PC-3 (cell line): Measurements from ENCODE around the gene PATE3. TPM values are rescaled to one million over a fixed set of nuclear protein-coding genes. Genes with fewer than 3 reads are reported as not detected.

Source experiments
- ATAC-seq: fragments of 200-7000 bp; cut with Tn5 transposase; 2 replicates; pipeline ENCODE4 v1.9.1; 2020; ENCODE audit warnings: mild to moderate bottlenecking, moderate library complexity
- BruUV-seq: library from RNA; stranded (reverse); fragments of 400-500 nt; replicated peaks from 2 replicates; lab custom pipeline; 2021; lab: Mats Ljungman, UMichigan
- CTCF ChIA-PET: fragments of 300-600 bp; sonication (Branson Sonifier 250); formaldehyde crosslinking; loops from one replicate; lab custom pipeline; 2022; ENCODE audit warnings: antibody characterized with exemption; lab: Charles Lee
- POLR2A ChIA-PET: fragments of 300-600 bp; sonication (Branson Sonifier 250); formaldehyde crosslinking; loops from one replicate; lab custom pipeline; 2022; ENCODE audit warnings: antibody characterized with exemption; ENCODE audit not compliant: unreplicated experiment; lab: Charles Lee
- DNase-seq: peaks from one replicate; pipeline ENCODE4 v3.0.0-alpha.2; 2015
- H2AFZ ChIP-seq: fragments of 300-600 bp; sonication (generic); 2 replicates; pipeline ENCODE4 v1.6.0; 2016; ENCODE audit warnings: antibody characterized with exemption, low read length
- H3F3A ChIP-seq: fragments of 300-600 bp; sonication (generic); one replicate; pipeline ENCODE4 v1.6.0; 2017; ENCODE audit warnings: antibody characterized with exemption, low read length, control low read depth, mild to moderate bottlenecking; ENCODE audit not compliant: unreplicated experiment
- H3K27ac ChIP-seq: fragments of 300-600 bp; sonication (generic); 2 replicates; pipeline ENCODE4 v1.5.1; 2016; ENCODE audit warnings: mild to moderate bottlenecking, low read length
- H3K27me3 ChIP-seq: fragments of 300-600 bp; sonication (generic); 2 replicates; pipeline ENCODE4 v1.6.1; 2016; ENCODE audit warnings: low read length, mixed read lengths
- H3K36me3 ChIP-seq: fragments of 300-600 bp; sonication (generic); 2 replicates; pipeline ENCODE4 v1.6.1; 2016; ENCODE audit warnings: low read depth, mixed run types, low read length, mixed read lengths
- H3K4me1 ChIP-seq: fragments of 300-600 bp; sonication (generic); 2 replicates; pipeline ENCODE4 v1.5.1; 2016; ENCODE audit warnings: low read length; ENCODE audit not compliant: insufficient read depth
- H3K4me2 ChIP-seq: fragments of 300-600 bp; sonication (generic); 2 replicates; pipeline ENCODE4 v1.6.0; 2016; ENCODE audit warnings: low read length
- H3K4me3 ChIP-seq: fragments of 300-600 bp; sonication (generic); 2 replicates; pipeline ENCODE4 v1.5.1; 2016; ENCODE audit warnings: mild to moderate bottlenecking, low read length, mixed read lengths
- H3K79me2 ChIP-seq: fragments of 300-600 bp; sonication (generic); 2 replicates; pipeline ENCODE4 v1.6.1; 2017; ENCODE audit warnings: low read length, mixed read lengths
- H3K9ac ChIP-seq: fragments of 300-600 bp; sonication (generic); 2 replicates; pipeline ENCODE4 v1.6.0; 2016; ENCODE audit warnings: mild to moderate bottlenecking, low read length
- H3K9me2 ChIP-seq: fragments of 300-600 bp; sonication (generic); replicated peaks from 2 replicates; pipeline ENCODE4 v1.6.1; 2016; ENCODE audit warnings: mixed run types, low read length, mixed read lengths
- H3K9me3 ChIP-seq: fragments of 300-600 bp; sonication (generic); 2 replicates; pipeline ENCODE4 v1.6.1; 2016; ENCODE audit warnings: low read length, mixed read lengths
- H4K20me1 ChIP-seq: fragments of 300-600 bp; sonication (generic); 2 replicates; pipeline ENCODE4 v1.6.1; 2016; ENCODE audit warnings: low read length, mixed read lengths
- EZH2 ChIP-seq: fragments of 300-600 bp; sonication (generic); IDR thresholded peaks from one replicate; pipeline ENCODE4 v1.6.1; 2017; ENCODE audit warnings: antibody characterized with exemption, mild to moderate bottlenecking, low read length; ENCODE audit not compliant: unreplicated experiment
- EZH2phosphoT487 ChIP-seq: fragments of 300-600 bp; sonication (generic); IDR thresholded peaks from 2 replicates; pipeline ENCODE4 v1.6.1; 2018; ENCODE audit warnings: mild to moderate bottlenecking, antibody characterized with exemption, low read length, borderline replicate concordance
- intact Hi-C: fragments of 100-400 bp; cut with micrococcal nuclease; formaldehyde crosslinking; loops from 2 replicates; pipeline ENCODE4 v1.9.0; 2023
- total RNA-seq: library from RNA; depleted of rRNA; stranded (reverse); fragments of >200 nt; gene quantifications from 2 replicates; pipeline ENCODE4 v1.2.3, GENCODE V29; 2014
- TF ChIP-seq, protein P1 (sequence below): fragments of 300-600 bp; sonication (generic); conservative IDR thresholded peaks from 2 replicates; pipeline ENCODE4 v1.5.1; 2017; ENCODE audit warnings: antibody characterized with exemption, low read depth, mild to moderate bottlenecking, low read length

PATE3 gene
- total RNA-seq, 1 experiment from 2014 or later = not detected

DNA sequence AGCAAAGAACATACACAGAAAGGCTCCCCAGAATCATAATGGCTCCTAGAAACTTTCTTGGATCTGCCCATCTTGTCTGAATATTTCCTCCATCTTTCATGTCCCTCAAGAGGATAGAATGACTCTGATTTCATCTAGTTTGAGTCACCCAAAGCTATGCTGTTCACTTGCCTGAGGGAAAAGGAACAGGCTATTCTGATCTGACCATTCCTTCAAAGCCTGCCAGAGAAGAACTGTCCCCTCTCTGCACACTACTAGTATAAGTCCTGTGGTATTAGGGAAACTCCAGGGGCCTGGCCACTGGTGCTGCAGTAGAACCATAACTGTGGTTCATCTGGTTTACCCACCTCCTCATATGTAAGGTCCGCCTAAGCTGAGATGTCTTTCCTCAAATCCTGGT lies 44.2 kb upstream of the PATE3 start:
- Histone ChIP-seq H3K27ac (no peak overlapping the region), H3K4me1 (no peaks in the 10 kb centered on the region), H3F3A (no peaks in the 10 kb centered on the region), H3K79me2 (no peaks in the 10 kb centered on the region), H2AFZ (no peak overlapping the region), H3K36me3 (no peaks in the 10 kb centered on the region), H3K4me2 (no peak overlapping the region), H3K9me2 (no peaks in the 10 kb centered on the region), H3K9ac (no peak overlapping the region), H3K9me3 (no peaks in the 10 kb centered on the region), H3K4me3 (no peak overlapping the region), H3K27me3 (peaks cover 45% of the 10 kb centered on the region), H4K20me1 (no peaks in the 10 kb centered on the region)
- ChIA-PET CTCF (no interaction called here), POLR2A (no interaction called here)
- ATAC-seq (no peak), DNase-seq (no peak)
- TF ChIP-seq, protein P1, sequence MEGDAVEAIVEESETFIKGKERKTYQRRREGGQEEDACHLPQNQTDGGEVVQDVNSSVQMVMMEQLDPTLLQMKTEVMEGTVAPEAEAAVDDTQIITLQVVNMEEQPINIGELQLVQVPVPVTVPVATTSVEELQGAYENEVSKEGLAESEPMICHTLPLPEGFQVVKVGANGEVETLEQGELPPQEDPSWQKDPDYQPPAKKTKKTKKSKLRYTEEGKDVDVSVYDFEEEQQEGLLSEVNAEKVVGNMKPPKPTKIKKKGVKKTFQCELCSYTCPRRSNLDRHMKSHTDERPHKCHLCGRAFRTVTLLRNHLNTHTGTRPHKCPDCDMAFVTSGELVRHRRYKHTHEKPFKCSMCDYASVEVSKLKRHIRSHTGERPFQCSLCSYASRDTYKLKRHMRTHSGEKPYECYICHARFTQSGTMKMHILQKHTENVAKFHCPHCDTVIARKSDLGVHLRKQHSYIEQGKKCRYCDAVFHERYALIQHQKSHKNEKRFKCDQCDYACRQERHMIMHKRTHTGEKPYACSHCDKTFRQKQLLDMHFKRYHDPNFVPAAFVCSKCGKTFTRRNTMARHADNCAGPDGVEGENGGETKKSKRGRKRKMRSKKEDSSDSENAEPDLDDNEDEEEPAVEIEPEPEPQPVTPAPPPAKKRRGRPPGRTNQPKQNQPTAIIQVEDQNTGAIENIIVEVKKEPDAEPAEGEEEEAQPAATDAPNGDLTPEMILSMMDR = no peak
- TF ChIP-seq EZH2phosphoT487 (no peak), EZH2 (no peak)
- intact Hi-C loops = no loop called here
- BruUV-seq = no TSS peak

DNA sequence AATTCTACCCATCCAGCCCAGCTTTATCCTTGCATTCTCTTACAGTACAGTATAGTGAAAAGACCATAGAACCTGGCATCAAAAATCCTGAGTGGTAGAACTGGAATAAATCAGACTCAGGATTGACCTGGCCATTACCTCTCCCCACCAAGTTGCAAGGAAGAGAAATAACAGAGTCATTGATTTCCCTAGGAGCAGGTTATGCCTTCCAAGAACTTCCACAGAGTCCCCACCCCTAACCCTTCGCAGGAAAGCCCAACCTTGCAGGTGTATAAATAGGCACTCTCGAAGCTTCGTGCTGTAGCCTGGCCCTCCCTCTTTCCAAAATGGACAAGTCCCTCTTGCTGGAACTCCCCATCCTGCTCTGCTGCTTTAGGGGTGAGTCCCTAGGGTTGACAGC lies 41.9 kb upstream of the PATE3 start, which contains the start of gene PATE1:
TSS of gene PATE1 (plus strand) at position 301 of the 400 bp plus-strand sequence. CDS start at position 327, 26 bp downstream.
- Histone ChIP-seq H3K4me3 (no peak within 1 kb of the TSS), H3K27me3 (peaks cover 49% of the 10 kb centered on the region), H3K4me2 (no peak within 1 kb of the TSS), H3K9ac (no peak within 1 kb of the TSS), H3K36me3 (no peaks in the 10 kb centered on the region), H2AFZ (no peak within 1 kb of the TSS), H3K9me3 (no peaks in the 10 kb centered on the region), H4K20me1 (no peaks in the 10 kb centered on the region), H3F3A (no peaks in the 10 kb centered on the region), H3K4me1 (no peaks in the 10 kb centered on the region), H3K79me2 (no peaks in the 10 kb centered on the region), H3K9me2 (no peaks in the 10 kb centered on the region), H3K27ac (no peak within 1 kb of the TSS)
- ChIA-PET CTCF (no interaction called here), POLR2A (no interaction called here)
- ATAC-seq (no peak), DNase-seq (no peak)
- TF ChIP-seq, protein P1 = no peak
- no peak for TF ChIP-seq EZH2
- no peak for TF ChIP-seq EZH2phosphoT487
- intact Hi-C loops = no loop called here
- no TSS peak for BruUV-seq

DNA sequence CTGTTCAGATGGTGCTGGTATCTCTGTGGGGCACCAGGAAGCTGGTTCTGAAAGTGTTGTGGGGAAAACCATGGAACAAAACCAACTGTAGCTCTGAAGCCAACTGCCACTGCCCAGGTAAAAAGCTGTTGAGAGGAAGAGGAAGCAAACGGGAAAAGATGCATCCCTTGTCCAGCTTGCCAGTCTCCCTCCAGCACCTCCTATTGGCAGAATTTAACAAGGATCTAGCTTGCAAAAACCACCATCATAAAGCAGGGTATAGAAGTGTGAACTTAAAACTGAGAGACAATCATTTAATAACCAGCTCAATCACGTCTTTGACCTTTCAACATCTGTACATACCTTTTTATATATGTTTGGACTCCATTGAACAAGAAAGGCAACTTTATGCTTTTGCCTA lies 37.3 kb upstream of the PATE3 start:
- peaks cover 64% of the 10 kb centered on the region for H3K27me3 ChIP-seq

More for the DNA sequence above, 37.3 kb upstream of the PATE3 start:
- no peak overlapping the region for H3K9ac ChIP-seq
- H4K20me1 ChIP-seq = no peaks in the 10 kb centered on the region
- BruUV-seq = no TSS peak
- CTCF ChIA-PET = no interaction called here
- H3K4me2 ChIP-seq = no peak overlapping the region
- no peaks in the 10 kb centered on the region for H3K9me3 ChIP-seq
- POLR2A ChIA-PET = no interaction called here
- no peaks in the 10 kb centered on the region for H3F3A ChIP-seq
- H3K4me1 ChIP-seq = no peaks in the 10 kb centered on the region
- intact Hi-C loops = no loop called here
- no peaks in the 10 kb centered on the region for H3K9me2 ChIP-seq
- no peak for DNase-seq
- no peaks in the 10 kb centered on the region for H3K36me3 ChIP-seq
- no peaks in the 10 kb centered on the region for H3K79me2 ChIP-seq
- H2AFZ ChIP-seq = no peak overlapping the region
- ATAC-seq = no peak
- H3K27ac ChIP-seq = no peak overlapping the region
- H3K4me3 ChIP-seq = no peak overlapping the region
- no peak for TF ChIP-seq EZH2
- TF ChIP-seq EZH2phosphoT487 = no peak
- TF ChIP-seq, protein P1 = peak; percentile 24; the same call in 1 of the 2 replicates
